CD4-positive, alpha-beta T cell treated with Interferon gamma for 1 hour (primary cell): ENCODE results near the gene IER3.
"Not testable (repeated sequence)": the region's sequence is repeated elsewhere in the genome, so short reads cannot be mapped to it uniquely, and the experiment has no call there.

Experiments
- DNase-seq: peaks from one replicate; pipeline ENCODE4 v3.0.0-alpha.2; 2020

Gene IER3

DNA sequence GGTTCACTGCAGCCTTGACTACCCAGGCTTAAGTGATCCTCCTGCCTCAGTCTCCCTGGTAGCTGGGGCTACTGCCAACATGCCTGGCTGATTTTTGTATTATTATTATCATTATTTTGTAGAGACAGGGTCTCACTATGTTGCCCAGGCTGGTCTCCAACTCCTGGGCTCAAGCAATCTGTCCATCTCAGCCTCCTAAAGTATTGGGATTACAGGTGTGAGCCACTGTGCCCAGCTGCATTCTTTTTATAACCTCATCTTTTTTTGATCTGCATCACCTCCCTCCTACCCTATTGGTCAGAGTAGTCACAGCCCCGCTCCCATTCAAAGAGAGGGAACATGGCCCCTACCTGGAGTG lies 23.6 kb upstream of the IER3 start:
- no peak for DNase-seq

DNA sequence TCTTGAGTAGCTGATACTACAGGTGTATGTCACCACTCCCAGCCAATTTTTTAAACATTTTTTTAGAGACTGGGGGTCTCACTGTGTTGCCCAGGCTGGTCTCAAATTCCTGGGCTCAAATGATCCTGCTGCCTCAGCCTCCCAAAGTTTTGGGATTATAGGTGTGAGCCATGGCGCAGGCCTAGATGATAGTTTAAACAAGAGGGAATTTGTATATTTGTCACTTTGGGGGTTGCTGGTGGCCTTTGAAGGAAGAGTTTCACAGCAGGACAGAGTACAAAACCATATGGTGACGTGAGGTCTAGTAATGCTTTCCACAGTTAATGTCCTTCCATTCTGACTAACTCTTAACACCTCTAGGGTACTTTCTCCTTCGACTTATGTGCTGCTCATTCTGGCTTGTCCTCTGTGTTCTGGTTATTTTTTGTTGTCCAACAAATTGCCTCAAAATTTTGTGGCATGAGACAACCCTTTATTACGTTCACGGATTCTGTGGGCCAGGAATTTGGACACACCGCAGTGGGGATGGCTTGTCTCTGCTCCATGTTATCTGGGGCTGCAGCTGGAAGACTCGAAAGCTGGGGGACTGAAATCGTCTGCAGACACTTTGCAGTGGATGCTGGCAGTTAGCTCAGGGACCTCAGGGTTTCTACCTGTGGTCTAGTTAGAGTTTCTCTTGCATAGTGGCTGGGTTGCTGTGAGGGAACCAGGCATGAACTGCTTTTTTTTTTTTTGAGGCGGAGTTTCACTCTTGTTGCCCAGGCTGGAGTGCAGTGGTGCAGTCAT lies 23.0 kb upstream of the IER3 start:
- DNase-seq: no peak

DNA sequence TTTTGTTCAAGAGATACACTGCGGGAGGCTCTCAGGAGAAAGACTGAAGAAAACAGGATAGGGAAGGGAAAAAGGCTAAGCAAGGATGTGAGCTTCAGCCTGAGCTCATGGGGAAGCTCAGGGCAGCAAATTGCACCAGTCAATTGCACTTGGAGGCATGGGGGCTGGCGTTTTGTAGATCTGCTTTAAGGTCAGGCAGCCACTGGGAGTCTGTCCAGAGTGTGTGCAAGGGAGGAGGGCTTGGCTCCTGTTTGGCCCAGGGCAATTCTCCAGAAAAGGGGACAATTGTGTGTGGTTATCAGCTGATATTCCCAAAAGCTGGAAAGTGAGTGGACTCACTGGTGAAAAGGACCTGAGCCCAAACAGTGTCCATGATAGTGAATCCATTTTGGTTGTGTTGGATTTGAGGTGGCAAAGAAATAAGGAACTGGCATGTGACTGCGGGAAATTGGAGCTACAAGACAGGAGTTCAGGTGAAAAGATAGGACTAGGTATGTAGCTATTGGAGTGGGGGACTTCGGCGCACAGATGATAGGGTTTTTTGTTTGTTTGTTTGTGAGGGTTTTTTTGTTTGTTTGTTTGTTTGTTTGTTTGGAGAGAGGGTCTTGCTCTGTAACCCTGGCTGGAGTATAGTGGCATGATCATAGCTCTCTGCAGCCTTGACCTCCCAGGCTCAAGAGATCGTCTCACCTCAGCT lies 22.3 kb upstream of the IER3 start:
- DNase-seq: no peak

DNA sequence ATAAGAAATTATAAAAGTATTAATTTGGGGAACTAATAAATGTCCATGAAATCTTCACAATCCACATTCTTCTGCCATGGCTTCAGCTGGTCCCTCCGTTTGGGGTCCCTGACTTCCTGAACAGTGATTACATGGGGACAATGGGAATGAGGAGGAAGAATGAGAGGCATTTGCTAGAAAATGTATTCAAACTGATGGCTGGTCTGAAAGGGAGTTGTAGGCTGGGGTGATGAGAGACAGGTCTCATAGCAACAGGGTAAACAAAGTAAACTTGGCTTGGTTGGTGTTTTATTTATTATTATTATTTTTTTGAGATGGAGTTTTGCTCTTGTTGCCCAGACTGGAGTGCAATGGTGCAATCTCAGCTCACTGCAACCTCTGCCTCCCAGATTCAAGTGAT lies 21.1 kb upstream of the IER3 start:
- DNase-seq: not testable (repeated sequence)

DNA sequence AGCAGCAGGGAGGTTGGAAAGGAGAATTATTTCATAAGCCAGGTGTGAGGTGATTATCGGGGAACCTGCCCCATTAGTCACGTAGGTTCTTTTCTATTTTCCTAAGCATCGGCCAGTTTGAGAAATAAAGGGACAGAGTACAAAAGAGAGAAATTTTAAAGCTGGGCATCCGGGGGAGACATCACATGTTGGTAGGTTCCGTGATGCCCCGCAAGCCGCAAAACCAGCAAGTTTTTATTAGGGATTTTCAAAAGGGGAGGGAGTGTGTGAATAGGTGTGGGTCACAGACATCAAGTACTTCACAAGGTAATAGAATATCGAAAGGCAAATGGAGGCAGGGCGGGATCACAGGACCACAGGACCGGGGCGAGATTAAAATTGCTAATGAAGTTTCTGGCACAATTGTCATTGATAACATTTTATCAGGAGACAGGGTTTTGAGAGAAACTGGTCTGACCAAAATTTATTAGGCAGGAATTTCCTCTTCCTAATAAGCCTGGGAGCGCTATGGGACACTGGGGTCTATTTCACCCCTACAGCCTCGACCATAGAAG lies 20.2 kb upstream of the IER3 start:
- not testable (repeated sequence) for DNase-seq

DNA sequence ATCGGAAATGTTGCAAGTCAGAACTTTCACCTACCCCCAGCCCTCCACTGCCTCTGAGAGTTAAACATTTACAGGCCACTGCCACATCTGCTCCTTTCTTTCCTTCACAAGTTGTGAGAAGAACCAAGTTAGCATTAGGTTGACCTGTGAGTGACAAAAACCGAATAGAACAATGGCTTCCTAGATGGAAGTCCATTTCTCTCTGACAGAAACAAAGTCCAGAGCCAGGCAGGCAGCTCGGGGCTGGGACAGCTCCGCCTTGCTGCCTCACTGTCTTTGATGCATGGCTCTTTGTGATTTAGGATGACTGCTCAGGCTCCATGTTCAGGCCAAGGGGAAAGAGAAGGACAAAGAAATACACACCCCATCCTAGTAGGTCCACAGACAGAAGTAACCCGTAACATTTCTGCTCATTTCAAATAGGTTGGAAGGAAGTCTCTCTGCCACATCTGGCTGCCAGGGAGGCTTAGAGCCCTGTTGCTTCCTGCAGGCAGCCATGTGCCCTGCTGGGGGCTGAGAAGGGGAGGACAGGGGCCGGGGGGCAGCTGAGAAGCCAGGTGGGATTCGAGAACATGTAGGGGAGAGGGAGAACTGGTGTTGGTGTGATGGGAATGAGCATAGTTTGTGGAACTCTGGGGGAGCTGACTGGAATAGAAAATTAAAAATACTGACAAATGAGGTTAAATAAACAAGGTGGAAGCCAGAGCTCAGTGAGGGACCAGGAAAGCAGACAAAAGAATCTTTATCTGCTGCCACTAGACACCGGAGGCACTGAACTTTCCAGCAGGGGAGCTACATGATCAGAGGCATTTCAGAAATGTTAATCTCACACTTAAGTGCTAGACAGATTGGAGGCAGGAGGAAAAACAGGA lies 19.5 kb upstream of the IER3 start:
- no peak for DNase-seq

DNA sequence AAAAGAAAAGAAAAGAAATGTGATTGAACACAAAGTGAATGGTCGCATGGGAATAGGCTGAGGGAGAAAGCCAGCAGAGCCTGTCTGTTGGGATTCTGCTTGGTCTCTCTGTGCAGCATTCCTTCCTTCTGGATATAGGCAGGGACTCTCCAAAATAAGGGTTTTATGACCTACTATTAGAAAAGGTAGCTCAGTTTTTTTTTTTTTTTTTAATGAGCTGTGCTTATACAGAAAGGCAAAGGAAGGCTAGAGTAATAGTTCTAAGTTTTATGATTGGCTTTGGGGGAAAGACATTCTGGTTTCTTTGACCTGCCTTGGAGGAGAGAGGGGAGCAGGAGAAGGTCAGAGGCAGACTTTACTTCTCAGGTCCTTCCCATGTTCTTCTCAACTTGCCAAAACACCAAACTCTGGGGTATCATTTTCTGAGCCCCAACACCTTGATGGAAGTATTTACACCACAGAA lies 18.8 kb upstream of the IER3 start:
- DNase-seq: no peak

DNA sequence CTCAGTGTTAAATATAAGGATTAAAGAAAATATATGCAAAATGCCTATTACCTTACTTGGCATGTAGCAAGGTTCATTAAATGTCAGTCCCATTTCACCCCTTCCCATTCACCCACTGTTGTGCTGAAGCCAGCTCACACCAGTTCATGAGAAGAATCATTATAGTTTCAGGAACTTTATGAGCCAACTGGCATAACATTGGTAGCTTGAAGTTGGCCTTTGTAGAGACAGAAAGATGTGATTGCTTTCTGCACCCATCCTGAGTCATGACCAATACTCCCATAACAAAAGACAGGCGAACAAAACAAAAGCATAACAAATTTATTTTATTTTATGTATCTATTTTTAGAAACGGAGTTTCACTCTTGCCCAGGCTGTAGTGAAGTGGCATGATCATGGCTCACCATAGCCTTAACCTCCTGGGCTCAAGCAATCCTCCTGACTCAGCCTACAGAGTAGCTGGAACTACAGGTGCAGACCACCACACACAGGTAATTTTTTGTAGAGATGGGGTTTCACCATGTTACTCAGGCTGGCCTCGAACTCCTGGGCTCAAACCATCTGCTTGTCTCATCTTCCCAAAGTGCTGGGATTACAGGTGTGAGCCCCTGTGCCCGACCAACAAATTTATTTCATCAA lies 17.6 kb upstream of the IER3 start:
- no peak for DNase-seq

DNA sequence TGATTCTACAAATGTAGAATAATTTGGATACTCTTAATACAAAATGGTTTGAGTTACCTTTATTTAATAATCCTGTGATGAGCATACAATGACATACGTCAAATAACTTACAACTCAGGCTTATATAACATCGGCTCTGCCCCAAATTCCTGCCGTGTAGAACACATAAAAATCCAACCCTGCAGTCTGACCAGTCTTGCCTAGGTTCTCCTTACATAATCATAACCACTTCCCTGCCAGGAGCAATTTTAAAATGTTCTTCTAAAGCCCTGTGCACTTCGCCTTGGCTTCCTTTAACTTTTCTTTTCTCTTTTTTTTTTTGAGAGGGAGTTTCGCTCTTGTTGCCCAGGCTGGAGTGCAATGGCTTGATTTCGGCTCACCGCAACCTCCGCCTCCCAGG lies 16.2 kb upstream of the IER3 start:
- no peak for DNase-seq

DNA sequence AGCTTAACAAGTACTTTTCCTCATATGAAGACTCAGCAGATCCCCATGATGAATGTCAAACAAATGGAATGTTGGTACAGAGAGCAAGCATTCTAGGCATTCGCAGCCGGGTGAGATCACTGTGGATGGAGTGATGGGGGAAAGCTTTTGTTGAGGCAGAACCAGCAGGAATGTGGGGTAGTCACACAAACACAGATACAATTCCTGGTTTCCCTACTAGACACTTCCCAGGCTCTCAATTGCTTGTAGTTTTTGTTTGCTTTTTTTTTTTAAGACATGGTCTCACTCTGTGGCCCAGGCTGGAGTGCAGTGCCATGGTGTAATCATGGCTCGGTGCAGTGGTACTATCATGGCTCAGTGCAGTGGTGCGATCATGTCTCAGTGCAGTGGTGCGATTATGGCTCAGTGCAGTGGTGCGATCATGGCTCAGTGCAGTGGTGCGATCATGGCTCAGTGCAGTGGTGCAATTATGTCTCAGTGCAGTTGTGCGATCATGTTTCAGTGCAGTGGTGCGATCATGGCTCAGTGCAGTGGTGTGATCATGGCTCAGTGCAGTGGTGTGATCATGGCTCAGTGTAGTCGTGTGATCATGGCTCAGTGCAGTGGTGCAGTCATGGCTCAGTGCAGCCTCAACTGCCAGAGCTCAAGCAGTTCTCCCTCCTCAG lies 15.4 kb upstream of the IER3 start:
- DNase-seq: no peak

DNA sequence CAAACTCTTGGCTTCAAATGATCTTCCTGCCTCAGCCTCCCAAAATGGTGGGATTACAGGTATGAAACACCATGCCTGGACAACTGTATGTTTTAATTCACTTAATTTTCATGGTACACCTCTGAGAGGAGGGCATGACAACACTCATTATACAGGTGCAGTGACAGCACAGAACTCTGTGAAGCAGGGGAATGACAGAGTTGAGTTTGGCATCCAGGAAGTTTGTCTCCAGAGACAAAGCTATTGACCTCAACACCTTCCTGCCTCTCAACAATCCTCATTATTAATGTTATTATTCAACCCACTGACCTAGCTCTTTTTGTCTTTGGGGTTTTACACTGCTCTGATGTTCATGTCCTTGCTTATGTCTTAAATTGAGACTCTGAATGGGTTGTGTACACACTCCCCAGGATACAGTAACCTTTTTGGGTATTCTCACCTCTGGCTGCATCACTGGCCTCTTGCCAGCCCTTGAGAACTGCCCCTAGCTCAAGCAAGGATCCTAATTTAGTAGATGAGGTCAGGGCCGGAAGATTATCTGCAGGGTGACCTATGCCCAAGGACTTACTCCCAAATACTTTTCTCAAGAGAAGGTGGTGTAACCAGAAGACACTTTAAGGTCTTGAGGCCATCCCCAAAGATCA lies 13.0 kb upstream of the IER3 start:
- DNase-seq: no peak

DNA sequence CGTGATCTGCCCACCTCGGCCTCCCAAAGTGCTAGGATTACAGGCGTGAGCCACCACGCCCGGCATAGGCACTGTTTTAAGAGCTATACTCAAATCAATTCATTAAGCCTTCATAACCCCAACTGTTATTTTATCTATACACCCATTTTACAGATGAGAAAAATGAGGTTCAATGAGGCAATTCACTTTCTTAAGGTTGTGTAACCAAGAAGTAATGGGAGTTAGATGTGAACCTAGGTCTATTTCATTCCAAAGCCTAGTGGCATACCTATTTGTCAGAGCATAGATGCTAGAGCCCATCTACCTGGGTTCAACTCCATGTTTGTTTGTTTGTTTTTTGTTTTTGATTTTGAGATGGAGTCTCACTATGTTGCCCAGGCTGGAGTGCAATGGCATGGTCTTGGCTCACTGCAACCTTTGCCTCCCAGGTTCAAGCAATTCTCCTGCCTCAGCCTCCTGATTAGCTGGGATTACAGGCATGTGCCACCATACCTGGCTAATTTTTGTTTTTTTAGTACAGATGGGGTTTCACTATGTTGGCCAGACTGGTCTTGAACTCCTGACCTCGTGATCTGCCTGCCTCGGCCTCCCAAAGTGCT lies 12.2 kb upstream of the IER3 start:
- not testable (repeated sequence) for DNase-seq

DNA sequence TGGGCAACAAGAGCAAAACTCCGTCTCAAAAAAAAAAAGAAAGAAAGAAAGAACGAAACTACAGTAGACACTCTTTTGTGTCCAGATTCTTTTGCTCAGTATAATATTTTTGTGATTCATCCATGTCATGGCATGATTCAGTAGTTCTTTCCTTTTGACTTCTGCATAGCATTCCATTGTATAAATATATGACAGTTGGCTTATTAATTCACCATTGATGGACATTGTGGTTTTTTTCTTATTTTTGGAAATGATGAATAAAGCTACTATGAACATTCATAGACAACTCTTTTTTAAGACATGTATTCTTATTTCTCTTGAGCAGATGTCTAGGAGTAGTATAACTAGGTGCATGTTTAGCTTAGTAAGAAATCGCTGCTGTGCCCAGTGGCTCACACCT lies 10.3 kb upstream of the IER3 start:
- no peak for DNase-seq

DNA sequence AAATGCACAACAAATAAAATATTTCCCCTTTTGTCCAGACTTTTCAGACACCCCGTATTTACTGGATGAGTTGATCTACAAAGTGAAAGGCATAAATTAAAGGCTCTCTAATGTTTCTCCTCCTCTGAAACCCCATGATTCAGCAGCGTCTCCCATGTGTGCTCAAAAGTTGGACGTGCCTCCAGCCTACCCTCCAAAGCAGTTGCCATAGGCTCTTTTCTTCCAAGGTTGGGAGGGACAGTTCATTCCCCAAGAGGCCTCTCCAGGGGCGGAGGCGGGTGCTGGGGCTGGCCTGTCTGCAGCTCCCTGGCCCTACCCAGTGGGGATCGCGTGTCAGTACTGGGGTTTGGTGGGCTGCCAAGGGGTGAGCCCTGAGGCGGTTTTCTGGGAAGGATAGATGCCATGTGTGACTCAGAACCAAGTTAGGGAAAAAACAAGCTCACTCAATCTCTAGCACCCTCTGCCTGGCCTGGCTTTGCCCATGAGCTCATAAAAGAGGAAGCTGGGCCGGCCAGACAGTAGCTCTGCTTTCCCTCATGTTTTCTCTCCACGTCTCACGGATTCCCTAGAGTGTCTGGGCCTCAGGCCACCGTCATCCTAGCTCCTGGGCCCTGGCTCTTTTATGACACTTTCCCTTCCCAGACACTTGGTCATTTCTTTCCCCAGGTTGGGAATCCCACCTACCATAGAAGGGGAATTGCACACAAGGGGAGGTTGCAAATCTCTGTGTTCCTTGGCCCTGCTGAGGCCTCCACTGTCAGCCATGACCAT lies 8.0 kb upstream of the IER3 start:
- peak; percentile 42 for DNase-seq

DNA sequence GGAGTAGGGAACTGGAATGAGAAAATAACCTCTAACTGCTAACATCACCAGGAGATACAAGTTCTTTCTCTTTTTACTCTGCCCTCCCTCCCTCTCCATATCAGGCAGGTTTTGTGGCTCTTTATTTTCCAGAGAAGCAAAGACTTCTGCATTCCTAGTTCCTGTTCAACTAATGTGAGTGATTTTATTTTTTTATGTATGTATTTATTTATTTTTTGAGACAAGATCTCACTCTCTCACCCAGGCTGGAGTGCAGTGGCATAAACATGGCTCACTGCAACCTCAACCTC lies 6.0 kb upstream of the IER3 start:
- DNase-seq: no peak

DNA sequence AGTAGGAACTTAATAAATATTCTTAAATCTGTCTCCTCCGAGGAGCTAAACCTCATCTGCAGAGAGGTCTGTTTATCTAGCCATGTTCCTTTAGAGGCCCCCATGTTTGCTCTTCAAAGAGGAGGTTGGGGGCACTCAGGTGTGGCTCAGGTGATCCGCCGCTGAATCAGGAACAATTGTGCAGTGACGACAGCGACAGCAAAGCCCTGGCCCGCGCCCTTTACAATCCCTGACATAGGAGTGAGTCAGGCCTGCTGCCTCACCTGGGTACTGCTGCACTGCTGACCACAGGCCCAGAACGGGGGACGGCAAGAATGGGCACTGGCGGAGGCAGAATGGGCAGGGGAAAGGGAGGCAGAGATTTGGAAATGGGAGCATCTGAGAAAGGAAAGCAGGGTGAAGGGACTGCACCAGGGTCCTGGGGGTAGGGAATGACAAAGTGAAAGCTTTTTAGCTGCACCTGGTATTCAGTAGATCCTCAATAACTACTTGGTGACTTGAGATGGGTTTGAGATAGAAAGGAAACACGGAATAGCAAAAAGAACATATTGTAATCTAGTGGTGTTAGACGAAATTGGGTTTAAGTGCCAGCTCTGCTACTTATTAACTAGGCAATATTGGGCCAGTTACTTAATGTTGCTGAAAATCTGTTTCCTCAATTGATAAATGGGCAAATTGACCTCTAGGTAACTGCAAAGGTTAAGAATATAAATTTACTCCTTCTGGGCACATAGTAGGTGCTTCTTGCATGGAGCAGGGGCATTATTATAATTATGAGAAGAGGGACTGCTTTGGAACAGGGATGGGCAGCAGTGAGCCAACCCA lies 5.4 kb upstream of the IER3 start:
- DNase-seq: no peak

DNA sequence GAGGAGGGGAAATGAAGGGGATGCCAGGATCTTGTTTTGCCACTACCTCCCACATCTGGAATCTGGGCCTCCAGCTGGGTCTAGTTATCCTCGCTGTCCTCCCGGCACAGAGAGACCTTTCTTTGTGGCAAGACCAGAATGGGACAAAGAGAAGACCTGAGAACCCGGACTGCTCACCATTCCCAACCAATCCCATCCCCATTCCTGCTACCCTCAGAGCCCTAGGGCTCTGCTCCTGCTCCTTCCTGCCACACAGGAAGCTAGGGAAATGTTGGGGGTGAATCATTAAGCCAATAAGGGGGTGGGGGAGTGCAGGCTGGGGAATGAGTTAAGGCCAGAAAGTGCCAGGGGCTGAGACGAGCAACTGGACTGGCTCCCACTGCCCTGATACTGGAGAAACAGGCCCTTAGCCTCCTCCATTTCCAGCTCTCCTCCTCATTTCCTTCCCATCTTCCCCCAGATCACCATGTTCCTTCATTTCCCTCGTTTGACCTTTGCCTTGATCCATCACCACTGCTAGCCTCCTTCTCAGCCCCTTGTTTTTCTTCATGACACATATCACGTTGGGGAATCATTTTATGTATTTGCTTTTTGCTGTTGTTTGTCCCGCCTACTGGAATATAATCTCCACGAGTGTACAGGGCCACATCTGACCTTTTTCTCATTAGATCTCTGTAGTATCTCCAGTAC lies 4.6 kb upstream of the IER3 start:
- DNase-seq: no peak

DNA sequence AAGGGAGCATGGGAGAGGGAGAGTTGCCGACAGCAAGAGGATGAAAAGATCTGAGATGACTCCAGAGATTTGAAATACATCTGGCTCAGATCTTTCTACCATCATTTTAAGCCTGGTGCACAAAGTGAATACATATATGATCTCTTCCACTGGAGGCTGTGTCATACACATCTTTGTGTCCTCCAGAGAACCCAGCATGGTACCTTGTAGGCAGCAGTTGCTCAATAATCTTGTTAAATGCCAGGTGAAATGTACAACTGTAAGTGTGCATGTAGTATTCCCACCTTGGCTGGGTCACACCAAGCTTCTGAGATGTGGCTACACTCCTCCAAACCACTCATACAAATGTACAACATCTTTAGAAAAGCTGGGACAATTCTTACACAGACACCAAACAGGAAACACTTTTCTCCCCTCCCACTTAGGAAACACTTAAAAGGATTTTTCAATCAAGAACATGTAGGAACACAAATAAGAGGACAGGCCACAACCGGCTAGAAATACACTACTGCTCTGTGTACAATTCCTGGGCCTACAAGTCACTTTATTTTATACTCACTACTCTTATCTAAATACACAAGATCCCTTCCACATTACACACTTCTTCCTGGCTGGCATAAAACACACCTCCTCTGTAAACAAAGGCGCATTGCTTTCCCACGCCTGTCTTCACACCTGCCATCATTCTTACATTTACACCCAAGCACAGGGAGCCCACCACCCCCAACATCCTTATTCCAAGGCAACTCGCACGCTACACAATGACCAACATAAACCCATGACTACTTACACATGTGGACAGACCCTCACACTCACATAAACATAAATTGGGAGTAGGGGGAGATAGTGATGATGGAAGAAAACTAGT lies 3.8 kb upstream of the IER3 start:
- no peak for DNase-seq
